Measurements from ENCODE around the gene STAT4. TPM values are rescaled to one million over a fixed set of nuclear protein-coding genes. Genes with fewer than 3 reads are reported as not detected.

The STAT4 gene
- total and polyA plus RNA-seq, 2 donors from 2014 or later, result 1.2 to 8.5 TPM

DNA sequence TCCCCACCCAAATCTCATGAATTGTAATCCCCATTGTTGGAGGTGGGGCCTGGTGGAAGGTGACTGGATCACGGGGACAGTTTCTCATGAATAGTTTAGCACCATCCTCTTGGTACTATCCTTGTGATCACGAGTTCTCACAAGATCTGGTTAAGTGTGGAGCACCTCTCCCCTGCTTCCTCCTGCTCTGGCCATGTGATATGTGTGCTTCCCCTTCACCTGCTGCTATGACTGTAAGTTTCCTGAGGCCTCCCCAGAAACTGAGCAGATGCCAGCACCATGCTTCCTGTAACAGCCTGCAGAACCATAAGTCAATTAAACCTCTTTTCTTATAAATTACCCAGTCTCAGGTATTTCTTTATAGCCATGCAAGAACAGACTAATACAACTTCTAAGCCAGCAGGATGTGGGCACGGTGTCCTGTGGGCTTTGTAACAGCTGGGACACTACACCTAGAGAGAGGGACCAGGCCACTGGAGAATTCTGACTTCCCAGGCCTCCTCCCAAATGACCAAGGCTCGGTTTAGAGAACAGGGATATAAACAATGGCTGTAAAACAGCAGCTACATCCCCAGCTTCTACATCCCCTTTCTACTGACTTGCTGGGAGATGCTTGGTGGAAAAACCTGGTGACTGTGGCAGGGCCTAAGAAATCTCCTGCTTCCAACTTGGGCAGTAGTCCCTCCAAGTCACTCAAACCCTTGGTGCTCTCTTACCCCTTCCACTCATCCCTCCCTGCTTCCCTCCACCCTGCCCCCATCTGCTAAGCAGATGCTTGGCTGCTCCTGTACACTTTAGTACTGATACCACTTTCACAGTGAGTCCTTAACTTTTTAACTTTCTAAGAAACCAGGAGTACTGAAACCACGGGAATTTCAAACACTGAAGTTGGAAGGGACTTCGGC, 147.1 kb downstream of the STAT4 start:
- FAIRE-seq, result no peak
- peaks cover 29 to 80% (median 57%) of the 10 kb centered on the region in 3 donors for H3K36me3 ChIP-seq (ENCODE audit: control insufficient read depth in 2 of 3, insufficient read depth in 3 of 3, low read length in 3 of 3)
- no peaks in the 10 kb centered on the region for H3K27me3 ChIP-seq (ENCODE audit: control insufficient read depth, insufficient read depth, low read length)
- intact Hi-C loops (cut with DNase I), result no loop called here
- H3K9me3 ChIP-seq (ENCODE audit: control insufficient read depth in 2 of 3, insufficient read depth in 1 of 3, low read length in 3 of 3), result no peaks in the 10 kb centered on the region
- no peaks in the 10 kb centered on the region for H3K4me1 ChIP-seq (ENCODE audit: control insufficient read depth in 2 of 3, insufficient read depth in 2 of 3, low read depth in 1 of 3, low read length in 3 of 3)
- DNase-seq, result no peak
- H3K4me3 ChIP-seq (ENCODE audit: low read length in 3 of 3), result no peak overlapping the region
- H3K9ac ChIP-seq (ENCODE audit: low read length in 3 of 3), result no peak overlapping the region
- H3K27ac ChIP-seq (ENCODE audit: low read depth in 2 of 2, low read length in 2 of 2), result no peak overlapping the region
- TF ChIP-seq, protein P1, sequence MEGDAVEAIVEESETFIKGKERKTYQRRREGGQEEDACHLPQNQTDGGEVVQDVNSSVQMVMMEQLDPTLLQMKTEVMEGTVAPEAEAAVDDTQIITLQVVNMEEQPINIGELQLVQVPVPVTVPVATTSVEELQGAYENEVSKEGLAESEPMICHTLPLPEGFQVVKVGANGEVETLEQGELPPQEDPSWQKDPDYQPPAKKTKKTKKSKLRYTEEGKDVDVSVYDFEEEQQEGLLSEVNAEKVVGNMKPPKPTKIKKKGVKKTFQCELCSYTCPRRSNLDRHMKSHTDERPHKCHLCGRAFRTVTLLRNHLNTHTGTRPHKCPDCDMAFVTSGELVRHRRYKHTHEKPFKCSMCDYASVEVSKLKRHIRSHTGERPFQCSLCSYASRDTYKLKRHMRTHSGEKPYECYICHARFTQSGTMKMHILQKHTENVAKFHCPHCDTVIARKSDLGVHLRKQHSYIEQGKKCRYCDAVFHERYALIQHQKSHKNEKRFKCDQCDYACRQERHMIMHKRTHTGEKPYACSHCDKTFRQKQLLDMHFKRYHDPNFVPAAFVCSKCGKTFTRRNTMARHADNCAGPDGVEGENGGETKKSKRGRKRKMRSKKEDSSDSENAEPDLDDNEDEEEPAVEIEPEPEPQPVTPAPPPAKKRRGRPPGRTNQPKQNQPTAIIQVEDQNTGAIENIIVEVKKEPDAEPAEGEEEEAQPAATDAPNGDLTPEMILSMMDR (IDR thresholded peaks at IDR 0.05; ENCODE audit: borderline replicate concordance, extremely low read depth, insufficient read depth), result no peak

DNA sequence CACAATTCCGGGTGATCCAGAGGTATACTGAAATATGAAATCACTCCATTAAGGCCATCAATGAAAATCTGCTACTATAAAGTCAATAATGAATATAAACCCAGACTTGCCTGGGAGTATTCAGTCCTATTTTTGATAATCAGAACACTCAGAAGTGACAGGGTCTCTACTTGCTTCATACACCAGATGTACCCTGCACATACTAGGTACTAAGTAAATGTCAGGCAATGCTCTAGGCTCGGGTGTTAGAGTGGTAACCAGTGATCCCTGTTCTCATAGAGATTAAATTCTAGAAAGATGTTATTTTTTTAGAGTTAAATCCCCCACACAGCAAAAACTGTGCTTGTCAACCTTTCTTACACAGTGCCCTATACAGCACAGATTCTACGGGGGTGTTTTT, 149.2 kb downstream of the STAT4 start:
- Histone ChIP-seq H3K4me1 (ENCODE audit: control insufficient read depth in 2 of 3, insufficient read depth in 2 of 3, low read depth in 1 of 3, low read length in 3 of 3) (no peaks in the 10 kb centered on the region), H3K27me3 (ENCODE audit: control insufficient read depth, insufficient read depth, low read length) (no peaks in the 10 kb centered on the region), H3K9ac (ENCODE audit: low read length in 3 of 3) (no peak overlapping the region), H3K27ac (ENCODE audit: low read depth in 2 of 2, low read length in 2 of 2) (no peak overlapping the region), H3K9me3 (ENCODE audit: control insufficient read depth in 2 of 3, insufficient read depth in 1 of 3, low read length in 3 of 3) (no peaks in the 10 kb centered on the region), H3K36me3 (ENCODE audit: control insufficient read depth in 2 of 3, insufficient read depth in 3 of 3, low read length in 3 of 3) (peaks cover 32 to 75% (median 62%) of the 10 kb centered on the region in 3 donors), H3K4me3 (ENCODE audit: low read length in 3 of 3) (no peak overlapping the region)
- DNase-seq (no peak), FAIRE-seq (no peak)
- TF ChIP-seq, protein P1 (IDR thresholded peaks at IDR 0.05; ENCODE audit: borderline replicate concordance, extremely low read depth, insufficient read depth), result no peak
- intact Hi-C loops (cut with DNase I), result no loop called here

DNA sequence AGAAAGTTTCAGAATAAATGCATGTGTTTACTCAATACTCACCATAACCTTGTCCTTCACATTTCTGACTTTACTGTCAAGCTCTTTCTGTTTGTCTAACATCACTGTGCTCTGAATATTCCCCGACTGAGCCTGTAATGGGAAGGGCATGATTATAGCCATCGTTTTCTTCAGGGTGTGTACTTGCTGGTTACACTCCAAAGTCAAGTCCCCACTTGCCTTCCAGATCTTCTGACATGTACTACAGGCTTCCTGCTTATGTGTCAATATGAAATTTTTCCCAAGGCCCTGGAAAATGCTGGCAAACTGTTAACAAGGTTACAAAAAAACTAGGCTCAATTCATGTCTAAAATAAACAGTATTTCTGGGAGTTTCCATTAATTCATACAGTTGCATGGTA, 149.8 kb downstream of the STAT4 start:
- H3K4me3 ChIP-seq (ENCODE audit: low read length in 3 of 3), result no peak overlapping the region
- no peaks in the 10 kb centered on the region for H3K9me3 ChIP-seq (ENCODE audit: control insufficient read depth in 2 of 3, insufficient read depth in 1 of 3, low read length in 3 of 3)
- no peaks in the 10 kb centered on the region for H3K27me3 ChIP-seq (ENCODE audit: control insufficient read depth, insufficient read depth, low read length)
- no peak for DNase-seq
- H3K9ac ChIP-seq (ENCODE audit: low read length in 3 of 3), result no peak overlapping the region
- intact Hi-C loops (cut with DNase I), result no loop called here
- H3K4me1 ChIP-seq (ENCODE audit: control insufficient read depth in 2 of 3, insufficient read depth in 2 of 3, low read depth in 1 of 3, low read length in 3 of 3), result no peaks in the 10 kb centered on the region
- no peak for FAIRE-seq
- TF ChIP-seq, protein P1 (IDR thresholded peaks at IDR 0.05; ENCODE audit: borderline replicate concordance, extremely low read depth, insufficient read depth), result no peak
- no peak overlapping the region for H3K27ac ChIP-seq (ENCODE audit: low read depth in 2 of 2, low read length in 2 of 2)
- H3K36me3 ChIP-seq (ENCODE audit: control insufficient read depth in 2 of 3, insufficient read depth in 3 of 3, low read length in 3 of 3), result peaks cover 30 to 74% (median 61%) of the 10 kb centered on the region in 3 donors

Data from kidney (tissue), 14 donors.